Measurements from ENCODE around the gene ERGIC2.

- no peak for TF ChIP-seq GMEB1 (CRISPR knock-in tag; IDR thresholded peaks at IDR 0.05)
- no peak for TF ChIP-seq KAT7 (CRISPR knock-in tag; IDR thresholded peaks at IDR 0.05; ENCODE audit: borderline replicate concordance)
- no peak for TF ChIP-seq ATF3 (IDR thresholded peaks at IDR 0.05)
- no peak for TF ChIP-seq ATF3 (CRISPR knock-in tag; conservative IDR thresholded peaks at IDR 0.05)
- no peak for TF ChIP-seq ZNF174 (CRISPR knock-in tag; IDR thresholded peaks at IDR 0.05)
- no peak for TF ChIP-seq KLF16 (IDR thresholded peaks at IDR 0.05)
- TF ChIP-seq ZBTB33 (CRISPR knock-in tag; IDR thresholded peaks at IDR 0.05): no peak
- TF ChIP-seq ZBTB5 (IDR thresholded peaks at IDR 0.05): no peak
- no peak for TF ChIP-seq EHMT2 (IDR thresholded peaks at IDR 0.05)
- TF ChIP-seq LARP7 (IDR thresholded peaks at IDR 0.05): no peak
Observed at GRCh38 chr12:29329411-29329810, 51.6 kb downstream of the ERGIC2 start.
